ENCODE data around the gene KLHL26.
"Not testable (repeated sequence)": the region's sequence is repeated elsewhere in the genome, so short reads cannot be mapped to it uniquely, and the experiment has no call there.

The KLHL26 gene

DNA sequence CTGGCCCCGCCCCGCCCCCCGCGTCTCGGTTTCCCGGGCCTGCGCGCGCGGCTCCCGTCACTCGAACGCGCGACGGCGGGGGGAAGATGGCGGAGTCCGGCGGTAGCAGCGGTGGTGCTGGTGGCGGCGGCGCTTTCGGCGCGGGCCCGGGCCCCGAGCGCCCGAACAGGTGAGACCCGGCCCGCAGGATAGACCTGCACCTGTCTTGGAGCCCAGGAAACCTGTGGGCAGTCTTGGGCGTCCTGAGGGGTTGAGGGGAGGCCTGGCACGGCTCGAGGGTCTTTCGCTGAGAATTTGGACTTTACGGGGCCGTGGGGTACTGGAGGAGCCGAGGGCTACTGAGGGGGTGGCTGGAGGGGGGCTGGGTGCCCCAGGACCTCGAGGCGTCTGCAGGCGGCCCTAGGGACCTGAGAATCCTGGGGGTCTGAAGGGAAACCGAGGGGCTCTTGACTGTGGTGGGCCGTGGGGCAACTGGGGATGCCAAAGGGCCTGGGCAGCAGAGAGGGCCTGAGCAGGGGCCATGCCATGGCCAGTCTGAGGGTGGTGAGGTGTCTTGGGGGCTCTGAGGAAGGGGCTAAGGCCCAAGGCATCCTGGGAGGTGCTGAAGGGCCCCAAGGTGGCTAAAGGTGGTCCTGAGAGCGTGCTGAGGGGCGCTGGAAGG, at the start of gene KLHL26:
KLHL26 (plus strand) TSS at position 60 of the 661 bp plus-strand sequence; CDS start at position 87, 27 bp downstream.
- no peak for DNase-seq (ENCODE audit: low read depth)

- no peak for DNase-seq (ENCODE audit: low read depth)
Observed at GRCh38 chr19:18587561-18587960, 49.3 kb upstream of the KLHL26 start.

- DNase-seq (ENCODE audit: low read depth), result no peak
Observed at GRCh38 chr19:18587962-18588610, 48.7 kb upstream of the KLHL26 start.

DNA sequence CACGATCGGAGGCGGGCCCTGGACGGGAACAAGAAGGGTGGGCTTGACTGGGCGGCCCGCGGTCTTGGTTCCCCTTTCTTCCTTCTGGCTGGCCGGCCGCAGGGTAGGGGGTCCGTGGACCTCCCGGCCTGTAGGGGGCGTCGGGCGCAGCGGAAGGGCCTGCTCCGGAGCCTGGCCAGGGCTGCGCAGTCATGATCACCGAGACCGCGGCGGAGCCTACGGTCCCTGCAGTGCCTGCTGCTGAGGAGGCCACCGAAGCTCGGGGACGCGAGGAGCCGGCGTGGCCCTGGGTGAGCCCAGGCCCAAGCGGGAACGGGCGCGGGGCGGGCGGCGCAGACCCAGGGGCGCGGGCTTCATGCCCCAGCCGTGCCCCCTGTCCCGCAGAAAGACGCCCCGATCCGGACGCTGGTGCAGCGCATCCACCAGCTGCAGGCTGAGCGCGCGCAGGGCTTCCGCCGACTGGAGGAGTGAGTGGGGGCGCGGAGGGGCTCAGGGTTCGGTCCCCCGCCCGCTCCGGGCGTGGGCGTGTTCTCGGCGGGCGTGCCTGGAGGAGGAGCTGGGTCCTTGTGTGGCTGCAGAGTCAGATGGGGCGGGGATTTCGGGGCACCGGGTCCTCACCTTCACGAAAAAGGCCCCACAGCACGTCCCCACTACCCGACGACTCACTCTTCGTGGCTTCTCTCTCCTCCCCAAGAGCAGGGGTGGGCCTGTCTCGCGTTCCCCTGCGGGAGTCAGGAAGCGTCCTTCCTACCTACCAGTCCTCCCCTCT, 48.0 kb upstream of the KLHL26 start, which contains the start of gene REX1BD:
REX1BD (plus strand) TSS at position 188 of the 769 bp plus-strand sequence; CDS start at position 192, 4 bp downstream.
- peak; percentile 81 for DNase-seq (ENCODE audit: low read depth)

GRCh38 chr19:18589380-18590272, 47.2 kb upstream of the KLHL26 start:
- peak; percentile 80 for DNase-seq (ENCODE audit: low read depth)

GRCh38 chr19:18590273-18591272, 46.3 kb upstream of the KLHL26 start:
- DNase-seq (ENCODE audit: low read depth), result peak; percentile 36

GRCh38 chr19:18591735-18592385, 45.0 kb upstream of the KLHL26 start:
- DNase-seq (ENCODE audit: low read depth), result no peak

DNA sequence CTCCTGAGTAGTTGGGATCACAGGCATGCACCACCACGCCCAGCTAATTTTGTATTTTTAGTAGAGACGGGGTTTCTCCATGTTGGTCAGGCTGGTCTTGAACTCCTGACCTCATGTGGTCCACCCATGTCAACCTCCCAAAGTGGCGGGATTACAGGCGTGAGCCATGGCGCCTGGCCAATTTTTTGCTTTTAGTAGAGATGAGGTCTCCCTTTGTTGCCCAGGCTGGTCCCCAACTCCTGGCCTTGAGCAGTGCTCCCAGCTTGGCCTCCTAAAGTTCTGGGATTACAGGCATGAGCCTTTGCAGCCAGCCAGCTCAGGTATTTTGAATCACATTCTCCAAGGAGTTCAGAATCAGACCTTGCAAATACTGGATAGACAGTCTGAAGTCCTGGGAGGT, 44.1 kb upstream of the KLHL26 start:
- DNase-seq (ENCODE audit: low read depth), result not testable (repeated sequence)

GRCh38 chr19:18593367-18594095, 43.3 kb upstream of the KLHL26 start:
- no peak for DNase-seq (ENCODE audit: low read depth)

DNA sequence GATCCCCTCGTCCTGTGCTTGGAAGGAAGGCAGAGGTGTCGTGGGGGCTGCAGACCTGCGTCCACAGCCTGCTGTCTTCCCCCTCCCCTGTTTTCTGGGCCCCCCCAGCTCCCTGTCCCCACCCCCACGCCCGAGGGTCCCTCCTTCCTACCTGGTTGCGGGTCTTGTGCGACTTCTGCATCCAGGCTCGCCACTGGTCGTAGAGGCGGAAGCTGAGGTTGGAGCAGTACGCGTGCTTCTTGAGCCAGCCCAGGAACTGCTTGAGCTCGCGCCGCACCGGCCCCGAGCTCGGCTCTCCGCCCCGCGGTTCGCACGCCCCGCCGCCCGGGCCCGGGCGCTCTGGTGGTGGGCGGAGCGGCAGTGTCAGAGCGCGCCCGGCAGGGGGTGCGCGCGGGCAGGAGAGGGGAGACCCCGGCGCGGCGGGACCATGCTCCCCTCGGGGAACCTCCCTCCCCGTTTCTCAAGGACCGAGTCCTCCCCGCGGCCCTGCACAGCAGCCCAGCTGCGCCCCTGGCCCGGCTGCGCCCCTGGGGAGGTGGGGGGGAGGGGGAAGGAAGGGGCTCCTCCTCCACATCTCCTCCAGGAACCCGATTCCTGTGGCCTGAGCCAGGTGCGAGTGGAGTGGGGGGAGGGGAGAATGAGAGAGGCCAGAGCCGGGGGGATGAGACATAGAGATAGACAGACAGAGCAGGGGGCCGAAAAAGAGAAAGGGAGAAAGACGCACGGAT, 42.6 kb upstream of the KLHL26 start:
- peak; percentile 82 for DNase-seq (ENCODE audit: low read depth)

GRCh38 chr19:18594824-18595373, 41.9 kb upstream of the KLHL26 start:
- DNase-seq (ENCODE audit: low read depth), result no peak

GRCh38 chr19:18595475-18595874, 41.4 kb upstream of the KLHL26 start:
- no peak for DNase-seq (ENCODE audit: low read depth)

- peak; percentile 42 for DNase-seq (ENCODE audit: low read depth)
Observed at GRCh38 chr19:18596752-18597157, 40.1 kb upstream of the KLHL26 start.

GRCh38 chr19:18597809-18598660, 38.8 kb upstream of the KLHL26 start:
- no peak for DNase-seq (ENCODE audit: low read depth)

DNA sequence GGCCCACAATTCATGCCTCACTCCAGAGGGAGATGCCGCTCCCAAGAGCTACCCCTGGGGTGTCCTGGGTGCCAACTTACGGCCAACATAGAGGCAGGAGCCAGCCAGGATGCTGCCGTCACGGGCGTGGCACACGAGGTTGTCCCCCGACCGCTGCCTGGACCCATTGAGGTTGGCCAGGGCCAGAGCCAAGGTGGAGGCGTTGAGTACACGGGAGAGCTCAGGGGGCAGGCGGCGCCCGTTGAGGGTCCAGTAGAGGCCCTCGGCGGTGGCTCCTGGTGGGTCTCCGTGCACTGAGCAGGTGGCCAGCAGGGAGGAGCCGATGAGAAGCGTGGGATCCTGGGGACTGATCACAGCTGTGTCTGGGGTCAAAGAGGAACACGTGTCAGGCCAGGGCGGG, 37.3 kb upstream of the KLHL26 start:
- DNase-seq (ENCODE audit: low read depth), result no peak

DNA sequence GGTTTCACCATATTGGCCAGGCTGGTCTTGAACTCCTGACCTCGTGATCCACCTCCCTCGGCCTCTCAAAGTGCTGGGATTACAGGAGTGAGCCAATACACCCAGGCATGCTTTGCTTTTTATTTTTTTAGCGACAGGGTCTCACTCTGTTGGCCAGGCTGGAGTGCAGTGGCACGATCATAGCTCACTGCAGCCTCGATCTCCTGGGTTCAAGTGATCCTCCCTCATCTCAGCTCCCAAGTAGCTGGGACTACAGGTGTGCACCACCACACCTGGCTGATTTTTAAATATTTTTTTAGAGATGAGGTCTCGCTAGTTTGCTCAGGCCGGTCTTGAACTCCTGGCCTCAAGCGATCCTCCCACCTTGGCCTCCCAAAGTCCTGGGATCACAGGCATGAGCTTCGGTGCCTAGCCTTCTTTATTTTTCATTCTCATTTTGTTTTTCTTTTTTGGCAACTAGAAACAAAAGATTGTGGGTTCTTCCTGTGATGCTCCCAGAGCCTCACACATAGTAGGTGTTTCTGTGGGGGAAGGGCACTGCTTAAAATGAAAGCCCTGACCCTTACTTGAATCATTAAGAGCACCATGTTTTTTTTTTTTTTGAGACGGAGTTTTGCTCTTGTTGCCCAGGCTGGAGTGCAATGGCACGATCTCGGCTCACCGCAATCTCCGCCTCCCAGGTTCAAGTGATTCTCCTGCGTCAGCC, 36.0 kb upstream of the KLHL26 start:
- not testable (repeated sequence) for DNase-seq (ENCODE audit: low read depth)

- no peak for DNase-seq (ENCODE audit: low read depth)
Observed at GRCh38 chr19:18601875-18602274, 35.0 kb upstream of the KLHL26 start.

Data from ELR (cell line).